ENCODE measurements around the gene NEMP1. TPM values are rescaled to one million over a fixed set of nuclear protein-coding genes. Genes with fewer than 3 reads are reported as not detected.
A peak's percentile ranks its signal among the peaks of the same experiment; 100 is the strongest.

Gene NEMP1
- total and polyA plus RNA-seq, 2 of the 13 experiments (the other 11 are each of a cell fraction or from before 2014, with no cell fraction given), result 11.4 to 12.9 TPM

GRCh38 chr12:57110104-57111030 is 31.8 kb upstream of the NEMP1 start (continued):
- TF ChIP-seq CREBL2 (CRISPR knock-in tag; IDR thresholded peaks at IDR 0.05; ENCODE audit: borderline replicate concordance), result no peak
- TF ChIP-seq ZNF652 (CRISPR knock-in tag; IDR thresholded peaks at IDR 0.05; ENCODE audit: borderline replicate concordance, low read depth), result peak; percentile 92
- TF ChIP-seq HIVEP1 (CRISPR knock-in tag; IDR thresholded peaks at IDR 0.05), result no peak
- TF ChIP-seq CAMTA2 (CRISPR knock-in tag; IDR thresholded peaks at IDR 0.05; ENCODE audit: borderline replicate concordance), result no peak; the same call in 1 of the 2 replicates
- TF ChIP-seq ZNF687 (CRISPR knock-in tag; IDR thresholded peaks at IDR 0.05), result peak; percentile 54; the same call in 1 of the 2 replicates
- TF ChIP-seq ZBTB8A (CRISPR knock-in tag; IDR thresholded peaks at IDR 0.05; ENCODE audit: borderline replicate concordance, low read depth), result no peak; the same call in 1 of the 2 replicates
- no peak for TF ChIP-seq SP140L (CRISPR knock-in tag; IDR thresholded peaks at IDR 0.05; ENCODE audit: borderline replicate concordance)
- peak; percentile 23; the same call in 1 of the 2 replicates for TF ChIP-seq NR2F2 (IDR thresholded peaks at IDR 0.05; ENCODE audit: borderline replicate concordance, low read depth)
- TF ChIP-seq HOMEZ (CRISPR knock-in tag; IDR thresholded peaks at IDR 0.05; ENCODE audit: low read depth), result no peak
- no peak for TF ChIP-seq XBP1 (CRISPR knock-in tag; IDR thresholded peaks at IDR 0.05)
- TF ChIP-seq TAF15 (IDR thresholded peaks at IDR 0.05; ENCODE audit: low read depth, low read length, poor library complexity, severe bottlenecking), result no peak
- no peak for TF ChIP-seq ZNF614 (CRISPR knock-in tag; IDR thresholded peaks at IDR 0.05; ENCODE audit: borderline replicate concordance)
- no peak for TF ChIP-seq USF2 (IDR thresholded peaks at IDR 0.05; ENCODE audit: low read depth, low read length)
- peak; percentile 19; the same call in 1 of the 2 replicates for TF ChIP-seq USF2 (CRISPR knock-in tag; IDR thresholded peaks at IDR 0.05; ENCODE audit: borderline replicate concordance)
- no peak for TF ChIP-seq LCORL (IDR thresholded peaks at IDR 0.05)
- peak; percentile 72 for TF ChIP-seq LCORL (CRISPR knock-in tag; IDR thresholded peaks at IDR 0.05)
- TF ChIP-seq TOPORS (CRISPR knock-in tag; IDR thresholded peaks at IDR 0.05), result no peak
- TF ChIP-seq E2F2 (CRISPR knock-in tag; IDR thresholded peaks at IDR 0.05; ENCODE audit: borderline replicate concordance), result no peak
- no peak for TF ChIP-seq HOXA9 (CRISPR knock-in tag; IDR thresholded peaks at IDR 0.05; ENCODE audit: borderline replicate concordance)

All from HepG2 (cell line).